SU-DHL-6 (cell line): ENCODE results near the gene PDF.

Source experiments
- H2AFZ ChIP-seq: fragments of 200-600 bp; sonication (generic); 2 replicates; pipeline ENCODE4 v1.6.1; 2014; ENCODE audit warnings: low read depth, mild to moderate bottlenecking, moderate library complexity, mixed read lengths, antibody characterized with exemption, low read length; ENCODE audit not compliant: severe bottlenecking
- H3F3A ChIP-seq: fragments of 200-600 bp; shearing (Covaris generic); 2 replicates; pipeline ENCODE4 v1.6.0; 2016; ENCODE audit warnings: antibody characterized with exemption, mild to moderate bottlenecking; ENCODE audit not compliant: insufficient read depth
- H3K27ac ChIP-seq: fragments of 200-600 bp; sonication (generic); 2 replicates; pipeline ENCODE4 v1.5.1; 2016; ENCODE audit warnings: low read depth, mild to moderate bottlenecking, low read length, moderate library complexity, mixed read lengths
- H3K27me3 ChIP-seq: fragments of 200-600 bp; sonication (generic), shearing (Covaris generic); 2 replicates; pipeline ENCODE4 v1.6.0; 2014; ENCODE audit warnings: mild to moderate bottlenecking, low read length
- H3K36me3 ChIP-seq: fragments of 200-600 bp; sonication (generic); 2 replicates; pipeline ENCODE4 v1.6.1; 2014; ENCODE audit warnings: mild to moderate bottlenecking, low read length, mixed read lengths
- H3K4me2 ChIP-seq: fragments of 300-600, 200-600 bp; shearing (Covaris generic), sonication (generic); 2 replicates; pipeline ENCODE4 v1.6.0; 2014; ENCODE audit warnings: low read length, low read depth, mild to moderate bottlenecking; ENCODE audit not compliant: poor library complexity, severe bottlenecking
- H3K4me3 ChIP-seq: fragments of 200-600 bp; sonication (generic); 2 replicates; pipeline ENCODE4 v1.5.1; 2014; ENCODE audit warnings: antibody characterized with exemption, low read length, mild to moderate bottlenecking, mixed read lengths; ENCODE audit not compliant: insufficient read depth, poor library complexity, severe bottlenecking
- H3K79me2 ChIP-seq: fragments of 200-600 bp; sonication (generic); 2 replicates; pipeline ENCODE4 v1.6.1; 2014; ENCODE audit warnings: mild to moderate bottlenecking, low read length, moderate library complexity; ENCODE audit not compliant: insufficient read depth
- H3K9ac ChIP-seq: fragments of 200-600 bp; sonication (generic); 2 replicates; pipeline ENCODE4 v1.7.0; 2014; ENCODE audit warnings: mild to moderate bottlenecking, low read length
- H3K9me2 ChIP-seq: fragments of 200-600 bp; sonication (generic); replicated peaks from 2 replicates; pipeline ENCODE4 v1.6.1; 2014; ENCODE audit warnings: low read length; ENCODE audit not compliant: insufficient read depth
- H3K9me3 ChIP-seq: fragments of 200-600 bp; sonication (generic); 2 replicates; pipeline ENCODE4 v1.6.1; 2014; ENCODE audit warnings: low read length, mixed read lengths; ENCODE audit not compliant: insufficient read depth
- H4K20me1 ChIP-seq: fragments of 200-600 bp; sonication (generic); 2 replicates; pipeline ENCODE4 v1.6.1; 2014; ENCODE audit warnings: low read depth, mild to moderate bottlenecking, antibody characterized with exemption, low read length, moderate library complexity, mixed read lengths
- CTCF ChIP-seq: fragments of 200-600 bp; sonication (generic); IDR thresholded peaks from one replicate; pipeline ENCODE4 v1.5.1; 2017; ENCODE audit warnings: antibody characterized with exemption, mild to moderate bottlenecking, low read length, moderate library complexity; ENCODE audit not compliant: insufficient read depth, poor library complexity, severe bottlenecking
- EZH2phosphoT487 ChIP-seq: fragments of 200-600 bp; sonication (generic), shearing (Covaris generic); conservative IDR thresholded peaks from 2 replicates; pipeline ENCODE4 v1.6.1; 2018; ENCODE audit warnings: mild to moderate bottlenecking, antibody characterized with exemption, low read length, moderate library complexity, mixed read lengths

PDF gene

GRCh38 chr16:69338557-69339288, 8.3 kb upstream of the PDF start:
- H3K79me2 ChIP-seq = peaks cover 37% of the 10 kb centered on the region
- no peaks in the 10 kb centered on the region for H3K9me3 ChIP-seq
- no peaks in the 10 kb centered on the region for H3K27me3 ChIP-seq
- TF ChIP-seq CTCF = no peak
- TF ChIP-seq EZH2phosphoT487 = no peak
- H3K9me2 ChIP-seq = no peaks in the 10 kb centered on the region
- peak overlapping the region; percentile 82 for H3K4me3 ChIP-seq
- peak overlapping the region; percentile 71 for H3K27ac ChIP-seq
- peaks cover 24% of the 10 kb centered on the region for H3F3A ChIP-seq
- H3K4me2 ChIP-seq = peak overlapping the region; percentile 88
- peak overlapping the region; percentile 73 for H2AFZ ChIP-seq
- H4K20me1 ChIP-seq = no peaks in the 10 kb centered on the region
- H3K9ac ChIP-seq = peak overlapping the region; percentile 97
- peaks cover 14% of the 10 kb centered on the region for H3K36me3 ChIP-seq

- no peaks in the 10 kb centered on the region for H3K27me3 ChIP-seq
- H3K9ac ChIP-seq = no peak overlapping the region
- no peak overlapping the region for H3K27ac ChIP-seq
- peaks cover 8% of the 10 kb centered on the region for H3F3A ChIP-seq
- no peaks in the 10 kb centered on the region for H3K9me2 ChIP-seq
- H3K4me2 ChIP-seq = no peak overlapping the region
- no peak for TF ChIP-seq EZH2phosphoT487
- TF ChIP-seq CTCF = no peak
- no peaks in the 10 kb centered on the region for H4K20me1 ChIP-seq
- H3K4me3 ChIP-seq = no peak overlapping the region
- H3K9me3 ChIP-seq = no peaks in the 10 kb centered on the region
- peaks cover 18% of the 10 kb centered on the region for H3K79me2 ChIP-seq
- no peaks in the 10 kb centered on the region; the same call in 1 of the 2 replicates for H3K36me3 ChIP-seq
- H2AFZ ChIP-seq = no peak overlapping the region
Measured at GRCh38 chr16:69334696-69335095, 4.3 kb upstream of the PDF start.

GRCh38 chr16:69329369-69330285, 761 bp downstream of the PDF start:
- H3F3A ChIP-seq = peaks cover 14% of the 10 kb centered on the region
- H3K27ac ChIP-seq = peak overlapping the region; percentile 67
- no peaks in the 10 kb centered on the region for H3K9me2 ChIP-seq
- H3K9ac ChIP-seq = peak overlapping the region; percentile 87
- H3K36me3 ChIP-seq = peaks cover 3% of the 10 kb centered on the region
- H4K20me1 ChIP-seq = peaks cover 3% of the 10 kb centered on the region; the same call in 1 of the 2 replicates
- H3K79me2 ChIP-seq = peaks cover 56% of the 10 kb centered on the region
- peak overlapping the region; percentile 88 for H3K4me2 ChIP-seq
- H3K9me3 ChIP-seq = no peaks in the 10 kb centered on the region
- no peaks in the 10 kb centered on the region for H3K27me3 ChIP-seq
- no peak for TF ChIP-seq EZH2phosphoT487
- TF ChIP-seq CTCF = no peak
- H2AFZ ChIP-seq = peak overlapping the region; percentile 34
- H3K4me3 ChIP-seq = peak overlapping the region; percentile 66
